ENCODE data around the gene ANKRD13C.

Gene ANKRD13C

GRCh38 chr1:70324683-70325082 lies 29.8 kb downstream of the ANKRD13C start:
- H3K4me1 ChIP-seq (ENCODE audit: control insufficient read depth, insufficient read depth, low read length) = 0 out of 2 replicates have a peak, but pooled peaks cover 3% of the 10 kb centered on the region
- ChIA-PET POLR2A (no interaction called here), CTCF (no interaction called here)
- H3K27ac ChIP-seq (ENCODE audit: extremely low read depth, low read depth, low read length) = no peak overlapping the region
- no peaks in the 10 kb centered on the region for H3K9me3 ChIP-seq (ENCODE audit: control insufficient read depth, insufficient read depth, low read depth, low read length)
- H3K4me3 ChIP-seq (ENCODE audit: low read depth, low read length) = no peak overlapping the region
- H3K36me3 ChIP-seq (ENCODE audit: control insufficient read depth in 2 of 2, insufficient read depth in 1 of 2, low read length in 2 of 2) = peaks cover 4 to 5% of the 10 kb centered on the region in 2 experiments; a peak in 2 of 3 replicates
- TF ChIP-seq ZNF398 (tag by site-specific recombination; IDR thresholded peaks at IDR 0.05) = no peak
- no peak for TF ChIP-seq ELK4 (IDR thresholded peaks at IDR 0.05; ENCODE audit: borderline replicate concordance, low read depth, low read length)
- no peak for TF ChIP-seq ZNF560 (tag by site-specific recombination; IDR thresholded peaks at IDR 0.05; ENCODE audit: borderline replicate concordance)
- no peak for TF ChIP-seq PRDM2 (tag by site-specific recombination; IDR thresholded peaks at IDR 0.05; ENCODE audit: borderline replicate concordance)
- TF ChIP-seq ZBTB8A (tag by site-specific recombination; IDR thresholded peaks at IDR 0.05) = no peak
- TF ChIP-seq EGR2 (tag by site-specific recombination; IDR thresholded peaks at IDR 0.05; ENCODE audit: low read depth) = no peak
- no peak for TF ChIP-seq ZEB2 (tag by site-specific recombination; IDR thresholded peaks at IDR 0.05)
- no peak for TF ChIP-seq ZFP3 (tag by site-specific recombination; IDR thresholded peaks at IDR 0.05; ENCODE audit: low read depth)
- no peak for TF ChIP-seq ZNF174 (tag by site-specific recombination; IDR thresholded peaks at IDR 0.05)

GRCh38 chr1:70319750-70320149 lies 34.8 kb downstream of the ANKRD13C start:
- no peak overlapping the region for H3K4me3 ChIP-seq (ENCODE audit: low read depth, low read length)
- no peaks in the 10 kb centered on the region for H3K9me3 ChIP-seq (ENCODE audit: control insufficient read depth, insufficient read depth, low read depth, low read length)
- ChIA-PET CTCF (no interaction called here), POLR2A (no interaction called here)
- H3K27ac ChIP-seq (ENCODE audit: extremely low read depth, low read depth, low read length) = no peak overlapping the region
- TF ChIP-seq MZF1 (tag by site-specific recombination; IDR thresholded peaks at IDR 0.05; ENCODE audit: borderline replicate concordance) = no peak
- TF ChIP-seq ZNF394 (tag by site-specific recombination; IDR thresholded peaks at IDR 0.05; ENCODE audit: borderline replicate concordance) = no peak
- no peak for TF ChIP-seq ZNF639 (tag by site-specific recombination; IDR thresholded peaks at IDR 0.05)
- no peak for TF ChIP-seq KLF8 (tag by site-specific recombination; IDR thresholded peaks at IDR 0.05)
- TF ChIP-seq WT1 (tag by site-specific recombination; IDR thresholded peaks at IDR 0.05) = no peak
- TF ChIP-seq ZNF548 (tag by site-specific recombination; IDR thresholded peaks at IDR 0.05) = no peak
- TF ChIP-seq ZNF530 (tag by site-specific recombination; IDR thresholded peaks at IDR 0.05; ENCODE audit: low read depth) = no peak
- TF ChIP-seq PRDM4 (tag by site-specific recombination; IDR thresholded peaks at IDR 0.05) = no peak
- TF ChIP-seq ZSCAN30 (tag by site-specific recombination; IDR thresholded peaks at IDR 0.05) = no peak
- no peak for TF ChIP-seq ZNF366 (tag by site-specific recombination; conservative IDR thresholded peaks at IDR 0.05)
- no peak for TF ChIP-seq ZFP41 (tag by site-specific recombination; IDR thresholded peaks at IDR 0.05; ENCODE audit: borderline replicate concordance)
- no peak for TF ChIP-seq ZNF311 (tag by site-specific recombination; IDR thresholded peaks at IDR 0.05; ENCODE audit: borderline replicate concordance)
- H3K4me1 ChIP-seq (ENCODE audit: control insufficient read depth, insufficient read depth, low read length) = peaks cover 2% of the 10 kb centered on the region
- H3K36me3 ChIP-seq (ENCODE audit: control insufficient read depth in 2 of 2, insufficient read depth in 1 of 2, low read length in 2 of 2) = peaks cover 4 to 5% of the 10 kb centered on the region in 2 experiments; a peak in 2 of 3 replicates
